ENCODE data around the gene RALGPS1. TPM values are rescaled to one million over a fixed set of nuclear protein-coding genes. Genes with fewer than 3 reads are reported as not detected.

RALGPS1 gene
- total RNA-seq, 2 experiments from 2014 or later = 14.1 to 14.4 TPM

DNA sequence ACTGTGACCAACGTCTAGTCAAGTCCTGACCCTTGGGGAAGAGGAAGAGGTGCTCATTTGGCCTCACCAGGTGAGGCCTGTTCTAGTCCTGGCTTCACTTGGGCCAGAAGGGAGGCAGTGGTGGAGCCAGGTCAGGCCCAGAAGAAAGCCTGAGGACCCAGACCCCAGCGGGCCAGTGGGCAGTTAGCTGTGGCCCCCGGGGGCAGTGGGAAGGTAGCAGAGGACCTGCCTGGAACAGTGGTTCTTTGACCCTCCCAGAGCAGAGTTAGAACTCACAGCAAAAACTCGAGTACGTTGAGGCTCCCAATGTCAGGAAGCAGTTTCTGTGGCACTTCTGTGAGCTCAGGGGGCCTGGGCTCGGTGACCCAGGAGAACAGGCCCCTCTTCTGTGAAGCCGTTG lies 284.0 kb downstream of the RALGPS1 start:
- ChIA-PET CTCF (ENCODE audit: unreplicated experiment) (no interaction called here), POLR2A (no interaction called here)
- H4K20me1 ChIP-seq (ENCODE audit: insufficient read depth, low read length) = no peaks in the 10 kb centered on the region
- no peak overlapping the region for H2AFZ ChIP-seq (ENCODE audit: low read length)
- no peak overlapping the region for H3K4me3 ChIP-seq (ENCODE audit: low read depth, low read length, poor library complexity, severe bottlenecking)
- no TSS peak for BruUV-seq (replicated peaks)
- intact Hi-C loops (cut with micrococcal nuclease; ENCODE audit: unreplicated experiment) = loop anchor here (10.0 kb wide), 1 partner anchor 104 kb away; no protein-coding TSS in a partner anchor
- peaks cover 3% of the 10 kb centered on the region for H3K4me1 ChIP-seq (ENCODE audit: insufficient read depth, low read length, poor library complexity, severe bottlenecking)
- no peak overlapping the region for H3K27ac ChIP-seq (ENCODE audit: low read depth, low read length, poor library complexity, severe bottlenecking)
- H3K79me2 ChIP-seq (ENCODE audit: insufficient read depth, low read depth, low read length) = no peaks in the 10 kb centered on the region
- TF ChIP-seq CTCF (conservative IDR thresholded peaks at IDR 0.05; ENCODE audit: low read length) = no peak
- TF ChIP-seq EZH2phosphoT487 (IDR thresholded peaks at IDR 0.05; ENCODE audit: borderline replicate concordance, low read depth, low read length) = no peak
- H3K9me3 ChIP-seq (ENCODE audit: low read length) = no peaks in the 10 kb centered on the region
- no peaks in the 10 kb centered on the region for H3K36me3 ChIP-seq (ENCODE audit: insufficient read depth, low read length)
- no peak for DNase-seq (ENCODE audit: low spot score)
- no peaks in the 10 kb centered on the region for H3K9me2 ChIP-seq (ENCODE audit: insufficient read depth, low read length)
- H3K4me2 ChIP-seq (ENCODE audit: low read length) = no peak overlapping the region

- H3K4me1 ChIP-seq (ENCODE audit: insufficient read depth, low read length, poor library complexity, severe bottlenecking) = peaks cover 3% of the 10 kb centered on the region
- ChIA-PET CTCF (ENCODE audit: unreplicated experiment) (no interaction called here), POLR2A (no interaction called here)
- peak; percentile 87 for TF ChIP-seq CTCF (conservative IDR thresholded peaks at IDR 0.05; ENCODE audit: low read length)
- no peak for TF ChIP-seq EZH2phosphoT487 (IDR thresholded peaks at IDR 0.05; ENCODE audit: borderline replicate concordance, low read depth, low read length)
- H3K9me2 ChIP-seq (ENCODE audit: insufficient read depth, low read length) = no peaks in the 10 kb centered on the region
- H3K36me3 ChIP-seq (ENCODE audit: insufficient read depth, low read length) = no peaks in the 10 kb centered on the region
- no TSS peak for BruUV-seq (replicated peaks)
- H3K4me2 ChIP-seq (ENCODE audit: low read length) = no peak overlapping the region
- peak; percentile 85 for DNase-seq (ENCODE audit: low spot score)
- no peak overlapping the region for H2AFZ ChIP-seq (ENCODE audit: low read length)
- no peaks in the 10 kb centered on the region for H4K20me1 ChIP-seq (ENCODE audit: insufficient read depth, low read length)
- no peaks in the 10 kb centered on the region for H3K79me2 ChIP-seq (ENCODE audit: insufficient read depth, low read depth, low read length)
- H3K9me3 ChIP-seq (ENCODE audit: low read length) = no peaks in the 10 kb centered on the region
- intact Hi-C loops (cut with micrococcal nuclease; ENCODE audit: unreplicated experiment) = loop anchor here (1.0 to 10.0 kb wide), 3 partner anchors 104 to 259 kb away; no protein-coding TSS in a partner anchor
- no peak overlapping the region for H3K4me3 ChIP-seq (ENCODE audit: low read depth, low read length, poor library complexity, severe bottlenecking)
- H3K27ac ChIP-seq (ENCODE audit: low read depth, low read length, poor library complexity, severe bottlenecking) = no peak overlapping the region
Measured at GRCh38 chr9:127199001-127199791, 284.6 kb downstream of the RALGPS1 start.

Data from OCI-LY7 (cell line).